Stimulated activated CD4-positive, alpha-beta T cell treated with anti-CD3 and anti-CD28 coated beads, Interleukin-12 subunit alpha, Interleukin-12 subunit beta, amount 100 ng/mL, for 48 hours (primary cell): ENCODE data around the gene ROR2.
"Not testable (repeated sequence)": the region's sequence is repeated elsewhere in the genome, so short reads cannot be mapped to it uniquely, and the experiment has no call there.

Experiments used
- DNase-seq, 3 donors: peaks; one replicate each; pipeline ENCODE4 v3.0.0-alpha.2; 2020; ENCODE audit warnings: low read depth in 2 of 3, low spot score in 1 of 3

Gene ROR2

DNA sequence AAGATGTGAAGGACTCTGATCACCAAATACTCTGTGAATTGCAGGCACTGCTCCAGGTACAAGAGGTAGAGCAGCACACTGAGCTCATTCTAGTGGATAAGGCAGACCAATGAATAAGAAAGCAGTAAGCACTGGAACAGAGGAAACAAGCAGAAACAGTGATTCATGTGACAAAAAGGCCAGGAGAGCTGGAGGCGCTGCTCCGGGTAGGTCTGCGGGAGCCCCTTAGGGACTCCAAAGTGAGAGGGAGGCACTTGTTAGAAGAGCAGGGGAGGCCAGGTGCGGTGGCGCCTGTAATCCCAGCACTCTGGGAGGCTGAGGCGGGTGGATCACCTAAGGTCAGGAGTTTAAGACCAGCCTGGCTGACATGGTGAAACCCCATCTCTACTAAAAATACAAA is 294.8 kb downstream of the ROR2 start:
- DNase-seq: no peak

GRCh38 chr9:91654527-91654926 is 295.5 kb downstream of the ROR2 start:
- no peak for DNase-seq

DNA sequence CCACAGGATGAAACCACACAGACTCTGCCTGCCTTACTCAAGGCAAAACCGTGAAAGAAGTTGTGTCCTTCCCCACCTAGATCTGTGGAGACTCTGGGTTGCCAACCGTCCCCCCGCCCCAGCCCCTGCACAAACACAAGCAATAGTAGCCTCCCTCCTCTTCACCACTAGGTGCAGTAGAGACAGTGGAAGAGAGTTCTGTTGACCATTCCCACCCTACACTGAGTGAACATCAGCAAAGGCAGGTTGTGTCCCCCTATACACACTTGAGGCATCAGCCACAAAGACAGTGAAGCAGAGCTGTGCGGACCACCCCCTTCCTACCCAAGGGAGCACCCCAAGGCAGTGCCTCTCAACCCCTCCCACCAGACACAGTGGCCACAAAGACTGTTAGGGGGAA is 302.7 kb downstream of the ROR2 start:
- DNase-seq: no peak

GRCh38 chr9:91646702-91647101 is 303.3 kb downstream of the ROR2 start:
- DNase-seq: no peak

DNA sequence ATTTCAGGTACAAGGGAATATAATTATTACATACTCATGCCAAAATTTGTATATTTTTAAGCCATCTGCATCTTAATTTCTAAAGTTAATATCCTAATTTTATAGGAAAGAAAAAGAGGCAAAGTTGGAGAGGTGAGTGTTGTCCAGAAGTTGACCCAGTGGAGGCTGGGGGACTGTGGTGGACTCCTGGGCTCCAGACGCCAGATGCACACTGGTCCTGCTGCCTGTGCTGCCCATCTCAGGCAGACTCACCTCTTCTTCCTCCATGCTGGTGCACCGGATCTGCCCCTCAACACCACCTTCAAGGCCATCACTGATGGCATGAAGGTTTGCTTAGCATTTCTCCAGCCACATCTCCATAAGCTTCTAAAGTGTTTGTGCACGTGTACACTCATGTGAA is 305.6 kb downstream of the ROR2 start:
- DNase-seq: no peak

- no peak for DNase-seq
Measured at GRCh38 chr9:91643481-91644077, 306.4 kb downstream of the ROR2 start.

DNA sequence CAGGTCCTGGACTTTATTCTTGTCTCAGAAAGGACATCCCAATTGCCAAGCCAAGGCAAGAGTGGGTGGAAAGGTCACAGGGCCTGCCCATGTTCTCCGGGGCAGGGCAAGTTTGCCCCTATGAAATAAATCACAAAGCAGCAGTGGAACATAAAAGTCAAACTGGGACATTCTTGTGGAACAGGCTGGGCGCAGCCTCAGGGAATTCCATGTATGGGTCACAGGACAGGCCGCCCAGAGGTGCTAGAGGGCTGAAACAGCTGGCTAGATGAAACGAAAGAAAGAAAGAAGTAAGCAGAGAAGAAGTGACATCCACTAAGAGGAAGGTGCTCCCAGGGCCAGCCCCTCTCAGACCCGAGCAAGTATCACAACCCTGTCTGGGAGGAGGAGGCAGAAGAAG is 307.3 kb downstream of the ROR2 start:
- no peak for DNase-seq

GRCh38 chr9:91640428-91640827 is 309.6 kb downstream of the ROR2 start:
- no peak for DNase-seq

GRCh38 chr9:91639054-91639453 is 311.0 kb downstream of the ROR2 start:
- DNase-seq: no peak

GRCh38 chr9:91634832-91635231 is 315.2 kb downstream of the ROR2 start:
- DNase-seq: not testable (repeated sequence)

DNA sequence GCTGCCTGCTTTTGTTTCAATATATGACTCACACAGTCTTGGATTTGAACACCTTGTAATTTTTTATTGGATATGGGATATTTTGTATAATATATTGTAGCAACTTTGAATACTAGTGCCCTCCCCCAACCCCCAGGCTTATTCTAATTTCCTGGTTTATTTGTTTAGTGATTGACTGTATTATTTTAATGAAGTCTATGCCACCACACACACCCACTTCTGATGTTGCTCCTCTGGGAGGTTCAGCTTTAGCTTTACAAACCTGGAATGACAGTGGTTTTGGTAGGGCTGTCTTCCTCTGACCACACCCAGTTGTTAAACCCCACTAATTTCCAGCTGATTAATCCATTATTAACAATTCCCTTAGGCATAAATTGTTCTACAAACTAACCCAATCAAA is 320.3 kb downstream of the ROR2 start:
- DNase-seq: no peak

DNA sequence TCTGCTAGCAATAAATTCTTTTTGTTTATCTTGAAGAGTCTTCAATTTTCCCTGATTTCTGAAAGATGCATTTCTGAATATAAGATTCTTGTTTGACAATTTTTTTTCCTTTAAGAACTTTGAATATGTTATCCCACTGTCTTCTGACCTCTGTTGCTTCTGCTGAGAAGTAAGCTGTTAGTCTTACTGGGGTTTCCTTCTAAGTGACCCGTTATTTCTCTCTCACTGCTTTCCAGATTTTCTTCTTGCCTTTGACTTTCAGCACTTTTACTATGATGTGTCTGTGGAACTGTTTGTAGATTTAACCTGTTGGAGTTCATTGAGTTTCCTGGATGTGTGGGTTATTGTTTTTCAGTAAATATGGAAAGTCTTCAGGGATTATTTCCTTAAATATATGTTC is 321.1 kb downstream of the ROR2 start:
- DNase-seq: no peak

GRCh38 chr9:91625331-91625730 is 324.7 kb downstream of the ROR2 start:
- DNase-seq: no peak

GRCh38 chr9:91623004-91623403 is 327.0 kb downstream of the ROR2 start:
- DNase-seq: no peak

DNA sequence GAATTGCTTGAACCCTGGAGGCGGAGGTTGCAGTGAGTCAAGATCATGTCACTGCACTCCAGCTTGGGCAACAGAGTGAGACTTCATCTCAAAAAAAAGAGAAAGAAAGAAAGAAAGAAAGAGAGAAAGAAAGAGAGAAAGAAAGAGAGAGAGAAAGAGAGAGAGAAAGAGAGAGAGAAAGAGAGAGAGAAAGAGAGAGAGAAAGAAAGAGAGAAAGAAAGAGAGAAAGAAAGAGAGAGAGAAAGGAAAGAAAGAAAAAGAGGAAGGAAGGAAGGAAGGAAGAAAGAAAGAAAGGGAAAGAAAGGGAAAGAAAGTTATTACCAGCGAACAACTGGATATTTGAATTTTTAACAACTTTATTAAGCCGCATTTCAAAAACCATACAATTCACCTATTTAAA is 327.9 kb downstream of the ROR2 start:
- DNase-seq: not testable (repeated sequence)

GRCh38 chr9:91614044-91614443 is 336.0 kb downstream of the ROR2 start:
- not testable (repeated sequence) for DNase-seq

- DNase-seq: no peak
Measured at GRCh38 chr9:91611582-91611981, 338.4 kb downstream of the ROR2 start.

DNA sequence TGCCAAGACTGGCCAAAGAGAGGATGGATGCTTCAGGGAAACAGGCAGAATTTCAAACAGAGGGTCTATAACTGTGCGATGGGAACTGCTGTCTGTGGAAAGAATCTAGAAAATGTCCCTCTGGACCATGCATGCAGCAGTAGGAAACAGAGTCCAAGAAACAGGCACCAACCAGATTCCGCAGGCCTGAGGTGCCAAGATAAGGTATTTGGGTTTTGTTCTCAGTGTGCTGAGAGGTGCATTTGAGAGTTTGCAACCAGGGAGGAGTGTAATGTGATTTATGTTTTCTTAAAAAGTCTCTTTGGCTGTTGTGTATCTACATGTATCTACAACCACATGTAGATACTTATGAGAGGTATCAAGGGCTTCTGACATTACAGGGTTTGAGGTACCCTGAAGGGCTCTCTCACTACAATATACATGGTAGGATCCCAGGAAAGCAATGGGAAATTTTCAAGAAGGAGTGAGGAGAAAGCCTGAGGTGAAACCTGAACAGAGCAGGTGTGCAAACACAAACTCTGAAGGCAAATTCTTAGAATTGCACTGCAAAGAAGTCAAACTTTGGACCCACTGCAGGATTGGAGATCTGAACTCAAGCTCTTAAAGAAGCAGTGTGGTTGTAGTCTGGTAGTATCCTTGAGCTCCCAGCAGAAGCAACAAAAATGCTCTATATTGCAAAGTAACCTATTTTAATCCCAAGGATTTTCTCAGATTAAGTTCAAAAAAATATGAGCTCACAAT is 343.6 kb downstream of the ROR2 start:
- no peak for DNase-seq

DNA sequence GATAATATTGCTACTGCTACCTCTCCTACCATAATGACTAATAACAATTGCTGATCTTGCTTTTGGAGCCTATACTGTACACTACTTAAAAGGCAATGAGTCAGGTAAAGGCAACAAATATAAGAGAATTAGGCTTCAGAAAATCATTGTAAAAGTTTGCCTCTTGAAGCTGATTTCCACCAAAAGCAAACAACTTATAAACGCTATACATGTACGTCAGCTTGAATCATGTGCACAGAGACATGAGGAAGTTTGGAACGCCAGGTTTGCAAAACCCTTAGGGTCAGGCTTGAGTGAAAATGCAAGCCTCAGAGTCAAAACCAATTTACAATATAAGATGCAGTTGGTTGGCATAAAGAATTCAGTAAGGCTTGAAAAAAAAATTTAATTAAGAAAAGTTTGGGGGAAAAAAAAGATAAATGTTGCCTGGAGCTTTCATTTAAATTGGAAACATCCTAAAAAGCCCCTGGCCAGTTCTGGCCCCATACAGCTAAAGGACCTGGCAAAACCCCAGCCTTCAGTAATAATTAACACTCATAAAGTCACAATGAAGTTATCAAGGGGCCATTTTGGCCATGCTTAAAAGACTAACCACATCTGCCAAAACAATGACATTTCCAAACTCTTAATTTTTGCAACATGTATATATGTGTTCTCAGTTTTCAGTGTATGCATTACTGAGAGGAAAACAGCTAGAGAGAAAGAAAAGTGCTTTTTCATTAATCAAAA is 345.4 kb downstream of the ROR2 start:
- DNase-seq: no peak

DNA sequence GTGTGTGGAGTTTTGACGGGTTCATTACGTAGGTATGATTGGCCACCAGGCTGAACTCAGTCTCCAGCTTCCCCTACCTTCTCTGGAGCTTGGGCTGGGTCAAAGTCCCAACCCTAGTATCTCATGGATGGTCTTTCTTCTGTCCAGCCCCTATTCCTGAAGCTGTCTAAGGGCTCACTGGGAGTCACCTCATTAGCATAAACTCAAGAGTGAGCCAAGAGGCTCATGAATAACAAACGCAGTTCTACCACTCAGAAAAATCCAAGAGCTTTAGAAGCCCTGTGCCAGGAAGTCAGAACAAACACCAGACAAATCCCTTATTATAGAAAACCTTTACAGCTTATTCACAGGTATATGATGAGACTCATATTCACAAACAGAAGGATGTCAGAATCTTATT is 346.1 kb downstream of the ROR2 start:
- no peak for DNase-seq

GRCh38 chr9:91599564-91599963 is 350.5 kb downstream of the ROR2 start:
- DNase-seq: no peak

- no peak for DNase-seq
Measured at GRCh38 chr9:91591627-91592026, 358.4 kb downstream of the ROR2 start.
